Endothelial cell of hepatic sinusoid (primary cell): Measurements from ENCODE around the gene AGFG2.
"Not testable (repeated sequence)": the region's sequence is repeated elsewhere in the genome, so short reads cannot be mapped to it uniquely, and the experiment has no call there.

Experiments used
- in situ Hi-C: cut with HindIII; loops from 2 replicates; pipeline ENCODE4 v1.10.0; 2017; ENCODE audit warnings: low sequenced_read_pairs

The AGFG2 gene

GRCh38 chr7:100519580-100519979 lies 19.4 kb upstream of the AGFG2 start:
- in situ Hi-C loops, result no loop called here

- in situ Hi-C loops, result no loop called here
These were observed 18.9 kb upstream of the AGFG2 start for GRCh38 chr7:100520138-100520537.

- in situ Hi-C loops, result no loop called here
These were observed 17.9 kb upstream of the AGFG2 start for GRCh38 chr7:100521076-100521475.

GRCh38 chr7:100521909-100522593 lies 17.0 kb upstream of the AGFG2 start:
- in situ Hi-C loops, result not testable (repeated sequence)

GRCh38 chr7:100523192-100523591 lies 15.8 kb upstream of the AGFG2 start:
- in situ Hi-C loops, result not testable (repeated sequence)

- in situ Hi-C loops, result not testable (repeated sequence)
These were observed 10.7 kb upstream of the AGFG2 start for GRCh38 chr7:100528108-100528866.

- in situ Hi-C loops, result no loop called here
These were observed 6.6 kb upstream of the AGFG2 start for GRCh38 chr7:100532165-100533022.

- in situ Hi-C loops, result not testable (repeated sequence)
These were observed 3.0 kb upstream of the AGFG2 start for GRCh38 chr7:100535982-100536381.

- in situ Hi-C loops, result not testable (repeated sequence)
These were observed 2.3 kb upstream of the AGFG2 start for GRCh38 chr7:100536695-100537094.

- in situ Hi-C loops, result no loop called here
These were observed 702 bp upstream of the AGFG2 start for GRCh38 chr7:100538348-100538653.

GRCh38 chr7:100539436-100540006 lies 518 bp downstream of the AGFG2 start:
- in situ Hi-C loops, result no loop called here

- in situ Hi-C loops, result no loop called here
These were observed 1.2 kb downstream of the AGFG2 start for GRCh38 chr7:100540073-100540723.

- in situ Hi-C loops, result not testable (repeated sequence)
These were observed 2.3 kb downstream of the AGFG2 start for GRCh38 chr7:100541309-100541708.

- in situ Hi-C loops, result no loop called here
These were observed 4.6 kb downstream of the AGFG2 start for GRCh38 chr7:100543586-100543985.

GRCh38 chr7:100544386-100544785 lies 5.4 kb downstream of the AGFG2 start:
- in situ Hi-C loops, result no loop called here

GRCh38 chr7:100544967-100545359 lies 6.0 kb downstream of the AGFG2 start:
- in situ Hi-C loops, result loop anchor here (5.0 kb wide), 1 partner anchor 52 kb away; no protein-coding TSS in a partner anchor

- in situ Hi-C loops, result loop anchor here (5.0 kb wide), 1 partner anchor 52 kb away; no protein-coding TSS in a partner anchor
These were observed 6.5 kb downstream of the AGFG2 start for GRCh38 chr7:100545360-100546128.

GRCh38 chr7:100546129-100546925 lies 7.3 kb downstream of the AGFG2 start:
- in situ Hi-C loops, result loop anchor here (5.0 kb wide), 1 partner anchor 51 kb away; no protein-coding TSS in a partner anchor
